Astrocyte (in vitro differentiated cells and primary cell): ENCODE results near the gene ITGA3.

Source experiments
- EZH2 ChIP-seq: IDR thresholded peaks from 2 replicates; pipeline ENCODE4 v1.6.1; 2012; ENCODE audit warnings: mild to moderate bottlenecking, low read length, inconsistent platforms; ENCODE audit not compliant: insufficient read depth
- TF ChIP-seq, protein P1 (sequence below): IDR thresholded peaks from 2 replicates; pipeline ENCODE4 v1.5.1; 2011; ENCODE audit warnings: low read depth, mild to moderate bottlenecking, inconsistent platforms, low read length, moderate library complexity; ENCODE audit not compliant: insufficient read depth

DNA sequence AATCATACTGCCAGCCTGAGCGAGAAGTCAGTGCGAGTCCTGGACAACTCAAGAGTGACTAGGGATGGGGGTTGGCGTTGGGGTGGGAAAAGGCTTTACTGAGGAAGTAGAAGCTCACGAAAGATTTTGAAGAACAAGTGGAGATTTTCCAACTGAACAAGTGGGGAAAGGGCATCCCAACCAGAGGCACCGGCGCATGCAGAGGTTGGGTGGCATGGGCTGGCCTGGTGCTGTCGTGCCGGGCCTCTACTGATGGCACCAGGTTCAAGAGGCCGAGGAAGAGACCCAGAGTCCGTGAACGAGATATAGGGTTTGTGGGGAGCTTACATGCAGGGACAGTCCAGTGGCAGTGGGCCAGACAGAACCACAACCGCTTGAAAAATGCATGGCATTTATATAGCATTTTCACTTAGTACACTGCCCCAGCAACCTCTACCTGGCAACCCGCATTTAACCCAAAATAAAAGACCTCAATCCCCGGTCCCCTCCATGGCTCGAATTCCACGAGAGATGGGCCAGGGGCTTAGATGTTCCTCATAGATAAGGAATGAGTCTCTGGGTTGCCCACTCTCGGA, 7.7 kb upstream of the ITGA3 start:
- TF ChIP-seq, protein P1, sequence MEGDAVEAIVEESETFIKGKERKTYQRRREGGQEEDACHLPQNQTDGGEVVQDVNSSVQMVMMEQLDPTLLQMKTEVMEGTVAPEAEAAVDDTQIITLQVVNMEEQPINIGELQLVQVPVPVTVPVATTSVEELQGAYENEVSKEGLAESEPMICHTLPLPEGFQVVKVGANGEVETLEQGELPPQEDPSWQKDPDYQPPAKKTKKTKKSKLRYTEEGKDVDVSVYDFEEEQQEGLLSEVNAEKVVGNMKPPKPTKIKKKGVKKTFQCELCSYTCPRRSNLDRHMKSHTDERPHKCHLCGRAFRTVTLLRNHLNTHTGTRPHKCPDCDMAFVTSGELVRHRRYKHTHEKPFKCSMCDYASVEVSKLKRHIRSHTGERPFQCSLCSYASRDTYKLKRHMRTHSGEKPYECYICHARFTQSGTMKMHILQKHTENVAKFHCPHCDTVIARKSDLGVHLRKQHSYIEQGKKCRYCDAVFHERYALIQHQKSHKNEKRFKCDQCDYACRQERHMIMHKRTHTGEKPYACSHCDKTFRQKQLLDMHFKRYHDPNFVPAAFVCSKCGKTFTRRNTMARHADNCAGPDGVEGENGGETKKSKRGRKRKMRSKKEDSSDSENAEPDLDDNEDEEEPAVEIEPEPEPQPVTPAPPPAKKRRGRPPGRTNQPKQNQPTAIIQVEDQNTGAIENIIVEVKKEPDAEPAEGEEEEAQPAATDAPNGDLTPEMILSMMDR, result no peak
- TF ChIP-seq EZH2, result no peak
